ENCODE measurements around the gene PPM1J.

DNA sequence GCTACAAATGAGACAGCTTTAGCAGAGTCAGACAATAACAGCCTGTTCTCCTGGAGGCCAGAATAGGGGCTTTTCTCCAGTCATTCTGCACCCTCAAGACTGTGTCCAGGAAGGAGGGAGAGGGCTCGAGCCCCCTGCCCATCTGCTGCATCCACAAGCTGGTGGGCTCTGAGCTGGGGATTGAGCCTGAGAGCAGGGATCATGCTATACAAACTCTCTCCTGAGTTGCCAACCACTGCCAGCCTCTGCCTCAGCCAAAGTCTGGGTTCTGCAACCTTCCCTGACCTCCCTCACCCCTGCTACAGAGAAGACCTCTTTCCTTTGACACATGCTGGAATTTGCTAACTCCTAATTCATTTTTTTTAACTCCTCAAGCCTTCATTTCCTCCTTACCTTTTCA is 14.8 kb upstream of the PPM1J start:
- TF ChIP-seq EZH2 (IDR thresholded peaks at IDR 0.05; ENCODE audit: insufficient read depth, poor library complexity, severe bottlenecking) (no peak), EZH2phosphoT487 (IDR thresholded peaks at IDR 0.05; ENCODE audit: insufficient read depth, low read depth) (no peak)
